DMS153 (cell line): ENCODE data around the gene CCBE1.

ENCODE experiments used
- DNase-seq: peaks from one replicate; lab custom pipeline; 2025; lab: John Stamatoyannopoulos, UW

CCBE1 gene

DNA sequence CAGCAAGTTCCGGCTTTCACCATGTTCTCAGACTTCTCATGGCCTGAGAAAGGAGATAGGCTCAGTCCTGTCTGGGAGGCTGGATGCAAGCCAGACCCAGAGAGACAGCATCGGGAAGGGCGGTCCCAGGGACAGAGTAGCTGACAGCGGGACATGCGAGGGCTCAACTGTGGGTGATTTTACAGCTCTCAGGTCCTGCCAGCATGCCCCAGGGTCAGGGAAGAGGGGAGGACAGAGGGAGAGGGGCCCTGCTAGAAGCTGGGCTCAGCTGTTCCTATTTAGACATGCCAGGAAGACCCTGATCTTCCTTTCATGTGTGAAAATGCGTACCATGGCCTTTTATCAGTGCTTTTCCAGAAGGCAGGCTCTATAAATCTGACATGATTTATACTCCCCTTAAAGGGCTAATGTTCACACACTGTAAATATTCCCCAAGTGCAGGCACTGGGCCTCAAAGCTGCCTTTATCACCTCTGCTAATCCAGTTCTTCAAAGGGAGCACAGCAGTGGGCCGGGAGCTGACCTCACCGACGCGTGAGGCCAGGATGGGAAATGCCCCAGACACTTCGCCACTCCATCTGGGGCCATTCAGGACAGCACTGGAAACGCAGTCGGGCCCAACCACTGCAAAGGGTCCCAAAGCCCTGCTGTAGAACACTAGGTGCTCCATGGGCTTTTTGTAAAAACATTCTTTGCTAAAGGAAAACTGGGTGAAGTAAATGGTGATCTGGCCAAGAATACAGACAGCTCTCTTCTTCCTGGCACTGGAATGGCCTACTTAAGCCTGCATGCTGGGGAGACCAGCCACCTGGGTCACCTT lies 242.1 kb downstream of the CCBE1 start:
- peak; percentile 26 for DNase-seq

DNA sequence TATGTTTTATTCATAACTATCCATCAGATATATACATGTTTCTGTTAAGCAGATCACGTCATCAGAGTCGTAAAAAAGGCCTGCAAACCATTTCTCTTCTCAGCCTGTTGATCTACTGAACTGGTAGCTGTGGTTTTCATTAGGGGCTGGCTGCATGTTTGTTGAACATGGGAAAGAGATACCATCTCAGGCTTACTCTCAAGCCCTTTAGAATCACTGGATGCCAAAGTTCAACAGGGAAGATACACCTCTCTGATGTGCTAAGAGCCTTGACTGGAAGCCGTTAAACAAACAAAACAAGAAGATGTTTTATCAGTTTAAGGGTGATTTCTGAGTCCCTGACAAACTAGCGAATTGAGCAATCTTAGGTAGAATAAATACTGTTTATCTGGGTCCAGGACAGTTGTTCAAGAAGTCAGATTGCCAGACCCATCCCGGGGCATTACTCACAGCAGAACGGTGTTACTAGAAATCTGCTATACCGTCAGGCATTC lies 243.7 kb downstream of the CCBE1 start:
- no peak for DNase-seq

DNA sequence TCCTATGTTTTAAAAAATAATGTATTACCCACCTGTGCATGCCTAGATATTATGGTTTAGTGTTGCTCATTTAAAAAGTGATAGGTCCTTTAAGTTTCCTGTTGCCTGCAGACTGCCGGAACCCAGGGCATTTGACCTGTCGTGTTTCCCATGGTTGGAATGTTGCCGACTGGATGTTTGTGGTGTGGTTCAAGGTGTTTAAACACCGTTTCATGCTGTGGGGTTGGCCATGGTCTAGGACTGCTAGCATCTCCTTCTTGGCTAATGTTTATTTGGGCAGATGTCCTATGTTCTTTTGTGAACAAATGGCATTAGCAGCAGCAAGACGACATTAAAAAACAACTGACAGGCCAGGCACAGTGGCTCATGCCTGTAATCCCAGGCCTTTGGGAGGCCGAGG lies 245.3 kb downstream of the CCBE1 start:
- DNase-seq: no peak

DNA sequence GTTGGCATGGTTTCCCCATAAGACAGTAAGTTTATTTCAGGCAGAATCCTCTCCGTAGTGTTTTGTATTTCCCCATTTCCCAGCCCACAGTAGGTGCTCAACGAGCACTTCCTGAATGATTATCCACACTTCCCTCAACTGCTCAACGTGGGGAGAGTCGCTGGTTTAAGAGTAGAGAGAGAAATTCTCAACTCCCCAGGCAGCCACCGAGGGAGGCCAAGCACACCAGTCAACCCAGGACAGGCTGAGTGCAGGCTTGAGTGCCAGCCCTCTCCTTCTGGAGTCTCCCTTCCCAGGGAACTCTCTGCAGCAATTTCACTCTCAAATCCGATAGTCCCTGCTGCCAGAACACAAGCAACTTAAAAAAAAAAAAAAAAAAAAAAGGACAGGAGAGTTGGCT lies 246.2 kb downstream of the CCBE1 start:
- DNase-seq: no peak

DNA sequence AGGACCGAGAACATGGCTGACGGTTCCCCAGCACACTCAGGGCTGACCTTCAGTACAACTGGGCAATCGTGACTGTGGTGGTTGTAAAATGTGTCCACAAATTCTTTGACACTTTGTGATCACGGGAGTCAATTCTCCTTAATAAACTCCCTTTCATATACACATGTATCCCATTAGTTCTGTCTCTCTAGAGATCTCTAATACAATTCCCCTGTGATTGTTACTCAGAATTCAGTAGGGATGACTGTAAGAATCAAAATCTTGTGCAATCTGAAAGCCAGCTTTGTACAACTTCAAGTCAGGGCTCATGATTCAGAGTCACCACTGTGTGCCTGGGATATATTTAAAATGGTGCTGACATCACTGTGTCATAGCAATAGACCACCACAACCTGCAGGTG lies 248.7 kb downstream of the CCBE1 start:
- no peak for DNase-seq

DNA sequence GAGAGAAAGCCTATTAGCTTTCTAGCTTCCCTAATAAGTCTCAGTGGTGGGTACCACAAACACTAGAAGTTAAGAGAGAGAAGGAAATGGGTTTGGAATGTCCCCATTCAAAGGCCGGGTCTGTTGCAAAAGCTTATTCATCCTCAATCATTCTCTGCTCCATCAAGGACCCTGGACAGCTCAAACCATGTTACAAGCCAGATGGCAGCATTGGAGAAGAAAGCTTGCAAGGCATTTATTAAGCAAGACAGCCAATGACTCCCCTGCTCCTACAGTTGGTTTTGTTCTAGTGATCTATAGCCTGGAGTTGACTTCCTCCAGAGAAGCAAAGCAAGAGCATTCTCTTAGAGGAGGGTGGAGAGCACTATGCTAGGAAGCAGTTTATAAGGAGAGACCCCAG lies 251.2 kb downstream of the CCBE1 start:
- DNase-seq: no peak

DNA sequence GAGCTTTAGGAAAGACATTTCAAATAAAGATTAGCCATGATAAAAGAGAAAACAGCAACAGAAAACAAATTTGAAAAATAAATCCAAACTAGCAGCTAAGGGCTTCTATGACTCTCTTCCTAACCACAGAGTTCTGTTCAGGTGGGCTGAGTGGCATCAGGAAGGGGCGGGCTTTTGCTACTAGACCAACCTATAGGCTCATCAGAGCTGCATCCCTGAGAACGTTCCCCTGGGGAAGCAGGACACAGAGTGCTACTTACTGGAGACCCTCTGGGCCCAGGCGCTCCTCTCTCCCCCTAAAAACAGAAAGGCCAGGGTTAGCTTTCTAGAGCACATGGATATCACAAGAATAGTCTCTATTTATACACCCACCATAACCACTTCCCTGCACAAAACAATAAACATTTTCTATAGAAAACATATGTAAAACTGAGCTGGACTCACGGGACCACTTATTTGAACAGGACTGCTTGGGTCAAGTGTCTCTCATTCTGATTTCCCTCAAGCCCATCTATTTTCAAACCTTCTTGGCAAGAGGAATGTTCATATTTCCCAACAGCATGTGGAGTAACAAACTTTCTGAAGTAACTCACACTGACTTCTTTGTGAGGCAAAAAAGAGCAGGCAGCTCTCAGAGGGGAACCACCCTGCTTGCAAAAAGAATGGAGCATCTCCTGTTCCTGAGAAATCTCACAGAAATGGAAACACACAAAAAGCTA lies 259.2 kb downstream of the CCBE1 start:
- DNase-seq: no peak

DNA sequence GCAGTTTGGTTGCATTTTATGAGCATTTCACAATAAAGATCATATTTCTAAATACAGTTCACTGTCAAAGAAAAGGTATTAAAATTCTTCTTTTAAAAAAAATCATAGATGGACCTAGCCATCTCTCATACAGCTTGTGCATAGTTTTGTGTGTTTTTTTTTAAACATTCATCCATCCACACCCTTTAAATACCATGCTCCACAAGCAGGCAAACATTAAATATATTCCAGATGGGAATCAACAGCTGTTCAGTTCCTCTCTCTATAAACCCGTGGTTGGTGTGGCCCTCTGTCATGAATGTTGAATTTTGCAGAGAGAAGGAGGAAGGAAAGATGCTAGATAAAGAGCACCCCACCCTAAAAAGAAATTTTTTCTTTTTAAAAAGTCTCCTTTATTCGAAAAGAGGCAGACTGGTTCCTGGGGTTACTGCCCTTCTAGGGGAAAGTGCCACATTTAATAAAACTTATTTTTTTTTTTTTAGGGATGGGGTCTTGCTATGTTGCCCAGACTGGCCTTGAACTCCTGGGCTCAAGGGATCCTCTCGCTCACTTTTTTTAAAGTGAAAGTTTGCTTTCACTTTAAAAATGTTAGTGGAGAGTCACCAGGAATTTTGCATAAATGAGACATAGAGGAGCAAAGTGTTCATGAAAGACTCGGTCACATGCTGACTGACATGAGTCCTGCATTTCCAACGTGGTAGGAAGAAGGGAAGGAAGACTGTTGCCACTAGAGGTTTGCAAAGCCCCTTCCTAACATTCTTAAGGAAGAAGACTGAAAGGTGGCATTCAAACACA lies 264.2 kb downstream of the CCBE1 start:
- no peak for DNase-seq

DNA sequence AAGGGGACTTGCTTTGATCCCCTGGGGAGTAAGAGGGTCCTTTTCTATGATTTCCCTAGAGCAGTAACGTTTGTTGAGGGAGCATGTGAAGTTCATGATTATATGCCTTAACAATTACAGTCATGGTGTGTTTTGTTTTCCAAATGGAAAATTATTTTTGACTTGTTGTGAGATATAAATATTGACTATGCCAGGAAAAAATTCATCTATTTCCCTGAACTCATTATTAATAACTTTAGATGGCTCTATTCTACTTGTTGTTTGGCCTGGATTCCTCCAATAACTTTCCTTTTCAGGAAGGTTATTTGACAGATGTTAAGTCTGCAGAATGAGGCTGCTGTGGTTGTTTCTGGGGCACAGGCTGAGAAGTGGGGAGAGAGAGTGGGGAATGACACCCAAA lies 266.1 kb downstream of the CCBE1 start:
- DNase-seq: no peak

DNA sequence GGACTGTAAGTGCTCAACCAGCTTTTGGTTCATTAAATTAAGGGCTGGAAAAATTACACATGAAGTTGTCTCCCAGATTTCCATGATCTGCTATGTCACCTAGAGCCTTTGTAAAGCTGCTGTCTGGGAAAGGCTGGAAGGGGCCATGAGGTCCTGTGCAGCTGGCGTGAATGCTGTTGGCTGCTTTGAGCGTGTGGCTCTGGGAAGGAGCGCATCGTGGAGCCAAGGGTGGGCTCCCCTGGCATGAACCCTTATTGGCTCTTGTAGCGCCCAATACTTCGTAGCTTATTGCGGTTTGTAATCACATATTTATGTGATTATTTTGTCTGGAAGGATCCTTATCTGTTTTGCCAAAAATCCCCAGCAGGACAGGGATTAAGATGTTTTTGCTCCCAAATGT lies 267.6 kb downstream of the CCBE1 start:
- DNase-seq: no peak

DNA sequence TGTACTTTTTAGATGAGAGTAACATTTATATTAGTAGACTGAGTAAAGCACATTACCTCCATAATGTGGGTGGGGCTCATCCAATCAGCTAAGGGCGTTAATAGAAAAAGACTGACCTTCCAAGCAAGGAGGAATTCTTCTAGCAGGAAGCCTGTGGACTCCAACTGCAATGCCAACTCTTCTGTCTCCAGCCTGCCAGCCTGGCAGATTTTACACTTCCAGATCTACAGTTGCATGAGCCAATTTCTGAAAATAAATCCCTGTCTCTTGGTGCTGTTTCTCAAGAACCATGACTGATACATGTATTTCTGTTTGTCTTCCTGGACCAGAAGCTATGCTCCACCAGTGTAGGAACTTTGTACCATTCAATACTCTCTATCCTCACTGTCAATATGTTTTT lies 269.2 kb downstream of the CCBE1 start:
- DNase-seq: no peak

DNA sequence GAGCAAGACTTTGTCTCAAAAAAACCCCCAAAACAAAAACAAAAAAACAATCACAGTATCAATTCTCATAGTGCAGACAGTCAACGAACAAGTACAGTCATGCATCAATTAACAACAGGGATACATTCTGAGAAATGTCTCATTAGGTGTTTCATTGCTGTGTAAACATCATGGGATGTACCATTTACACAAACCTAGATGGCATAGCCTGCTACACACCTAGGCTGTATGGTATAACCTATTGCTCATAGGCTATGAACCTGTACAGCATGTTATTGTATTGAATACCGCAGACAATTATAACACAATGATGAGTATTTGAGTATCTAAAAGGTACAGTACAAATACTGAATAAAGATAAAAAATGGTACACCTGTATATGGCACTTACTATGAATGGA lies 270.4 kb downstream of the CCBE1 start:
- DNase-seq: peak; percentile 70

DNA sequence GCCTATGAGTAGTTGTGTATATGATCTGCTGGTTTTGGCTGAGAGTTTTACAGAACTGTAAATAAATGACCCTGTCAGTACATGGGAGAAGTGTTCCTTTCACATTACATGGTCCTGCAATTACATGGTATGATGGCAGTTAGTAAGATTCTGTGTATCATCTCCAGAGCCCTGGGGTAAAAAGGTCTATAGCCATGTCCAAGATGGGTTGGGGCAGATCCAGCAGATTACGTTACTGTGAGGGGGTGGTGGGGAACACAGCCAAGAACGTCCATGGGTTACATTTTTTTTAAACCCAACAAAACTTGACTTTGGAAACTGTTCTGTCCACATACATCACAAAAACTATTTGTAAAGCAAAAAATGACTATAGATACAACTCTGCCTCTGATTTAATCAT lies 274.0 kb downstream of the CCBE1 start:
- no peak for DNase-seq

DNA sequence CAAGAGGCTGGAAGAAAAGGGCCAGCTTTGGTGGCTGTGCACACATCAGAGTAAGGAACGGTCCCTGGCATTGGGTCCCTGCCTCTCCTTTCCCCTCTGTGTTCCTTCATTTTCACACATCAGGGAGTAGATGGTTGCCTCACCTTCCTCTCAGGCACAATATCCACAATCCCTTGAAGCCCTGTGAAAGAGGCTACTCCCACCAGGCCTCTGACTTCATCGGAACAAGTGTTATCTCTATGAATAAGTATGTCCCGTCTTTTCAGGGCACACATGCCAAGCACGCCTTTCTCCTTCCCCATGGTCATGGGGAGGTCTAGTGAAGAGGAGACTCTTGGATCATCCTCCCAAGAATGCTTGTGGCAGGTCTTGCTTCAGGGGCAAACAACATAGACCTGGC lies 277.0 kb downstream of the CCBE1 start:
- no peak for DNase-seq

DNA sequence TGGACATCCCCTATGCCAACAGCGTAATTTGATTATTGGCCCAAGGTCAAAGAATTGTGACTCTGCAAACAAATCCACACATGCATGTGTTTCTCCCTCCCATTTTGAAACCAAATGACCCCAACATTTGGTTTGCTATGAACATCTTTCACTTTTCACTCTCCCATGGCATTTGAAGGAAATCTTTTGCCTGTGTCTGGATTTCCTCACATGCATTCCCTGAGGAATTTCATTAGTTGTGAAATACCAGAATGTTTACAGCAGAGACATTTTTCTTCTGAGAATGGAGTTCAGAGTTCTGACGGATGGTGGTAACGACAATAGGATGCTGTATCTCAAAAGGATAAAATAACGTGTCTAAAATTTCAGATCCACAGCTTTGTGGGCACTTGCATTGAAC lies 277.8 kb downstream of the CCBE1 start:
- no peak for DNase-seq

DNA sequence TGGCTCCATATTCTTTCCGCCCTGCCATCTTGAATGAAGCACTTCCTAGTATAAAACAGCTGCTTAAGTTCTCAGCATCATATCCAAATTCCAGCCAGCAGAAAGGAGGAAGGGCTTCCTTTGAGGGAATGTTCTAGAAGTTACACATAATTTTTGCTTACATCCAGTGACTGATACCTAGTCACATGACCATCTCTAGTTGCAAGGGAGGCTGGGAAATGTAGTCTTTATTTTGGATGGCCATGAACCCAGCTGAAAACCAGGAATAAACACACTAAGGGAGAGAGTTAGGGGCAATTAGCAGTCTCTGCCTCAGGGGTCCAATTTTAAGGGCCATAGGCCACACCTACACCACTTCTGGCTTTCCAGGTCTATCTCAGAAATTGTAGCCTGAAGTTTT lies 280.4 kb downstream of the CCBE1 start:
- DNase-seq: no peak

DNA sequence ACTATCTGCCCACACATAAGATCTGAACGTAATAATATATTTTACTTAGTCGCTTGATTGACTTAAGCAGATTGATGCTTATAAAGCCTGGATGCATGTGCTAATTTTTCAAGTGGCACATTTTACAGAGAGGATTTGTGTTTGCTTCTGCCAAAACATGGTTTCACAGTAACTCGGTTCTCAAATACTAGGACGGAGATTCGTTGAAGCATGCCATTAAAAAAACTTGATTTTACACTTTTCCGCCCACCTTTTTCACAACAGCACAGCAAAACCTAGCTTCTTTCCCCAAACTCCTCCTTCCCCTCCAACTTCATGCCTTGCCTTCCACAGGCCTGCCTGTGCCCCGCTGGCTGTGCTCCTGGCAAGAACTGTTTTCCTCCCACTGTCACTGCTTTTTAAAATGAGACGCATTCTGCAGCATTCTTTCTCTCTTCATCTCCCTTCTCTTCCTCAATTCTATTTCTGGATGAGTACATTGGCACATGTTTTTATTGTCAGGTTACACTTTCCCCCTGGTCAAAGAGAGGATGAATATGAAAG lies 283.0 kb downstream of the CCBE1 start:
- no peak for DNase-seq

DNA sequence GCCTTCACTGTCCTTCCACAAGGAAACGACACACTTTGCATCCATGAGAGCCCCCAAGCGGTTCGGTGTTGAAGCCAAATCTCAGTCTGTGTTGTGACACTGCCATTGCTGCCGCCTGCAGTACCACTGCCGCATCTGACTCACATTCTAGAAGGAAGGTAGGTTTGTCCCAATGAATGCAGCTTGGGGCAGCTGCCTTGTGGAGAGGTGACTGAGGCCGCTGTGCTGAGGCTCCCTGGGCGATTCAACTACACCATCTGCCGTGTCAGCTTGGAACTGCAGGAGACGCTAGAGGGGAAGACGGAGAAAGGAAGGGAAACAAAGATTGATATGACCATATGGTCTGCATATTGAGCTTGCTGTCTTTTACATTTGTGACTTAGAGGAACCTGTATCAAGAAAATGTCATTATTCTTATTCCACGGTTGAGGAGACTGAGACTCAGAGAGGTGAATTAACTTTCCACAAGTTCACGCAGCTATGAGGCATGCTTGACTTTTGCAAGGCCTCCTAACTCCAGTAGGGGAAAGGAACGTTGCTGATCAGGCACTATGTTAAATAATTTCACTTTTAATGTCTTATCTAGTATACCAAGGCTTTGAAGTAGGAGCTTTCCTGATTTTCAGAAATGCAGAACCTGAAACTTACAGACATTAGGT lies 294.7 kb downstream of the CCBE1 start:
- peak; percentile 97 for DNase-seq

DNA sequence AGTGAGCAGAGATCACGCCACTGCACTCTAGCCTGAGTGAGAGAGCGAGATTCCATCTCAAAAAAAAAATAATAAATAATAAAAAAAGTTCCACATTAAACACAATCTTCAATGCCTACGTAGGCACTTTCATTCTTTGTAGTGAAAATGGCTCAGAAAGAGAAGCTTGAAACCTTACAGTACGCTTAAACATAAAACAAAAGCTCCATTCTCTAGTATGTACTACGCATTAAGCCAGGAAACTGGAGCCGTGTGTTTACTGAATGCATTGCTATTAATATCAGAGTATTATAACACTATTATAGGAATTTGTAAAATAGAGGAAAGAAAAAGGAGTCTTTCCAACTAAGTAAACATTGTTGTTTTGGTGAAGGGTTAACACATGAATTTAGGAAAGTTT lies 296.8 kb downstream of the CCBE1 start:
- DNase-seq: no peak

DNA sequence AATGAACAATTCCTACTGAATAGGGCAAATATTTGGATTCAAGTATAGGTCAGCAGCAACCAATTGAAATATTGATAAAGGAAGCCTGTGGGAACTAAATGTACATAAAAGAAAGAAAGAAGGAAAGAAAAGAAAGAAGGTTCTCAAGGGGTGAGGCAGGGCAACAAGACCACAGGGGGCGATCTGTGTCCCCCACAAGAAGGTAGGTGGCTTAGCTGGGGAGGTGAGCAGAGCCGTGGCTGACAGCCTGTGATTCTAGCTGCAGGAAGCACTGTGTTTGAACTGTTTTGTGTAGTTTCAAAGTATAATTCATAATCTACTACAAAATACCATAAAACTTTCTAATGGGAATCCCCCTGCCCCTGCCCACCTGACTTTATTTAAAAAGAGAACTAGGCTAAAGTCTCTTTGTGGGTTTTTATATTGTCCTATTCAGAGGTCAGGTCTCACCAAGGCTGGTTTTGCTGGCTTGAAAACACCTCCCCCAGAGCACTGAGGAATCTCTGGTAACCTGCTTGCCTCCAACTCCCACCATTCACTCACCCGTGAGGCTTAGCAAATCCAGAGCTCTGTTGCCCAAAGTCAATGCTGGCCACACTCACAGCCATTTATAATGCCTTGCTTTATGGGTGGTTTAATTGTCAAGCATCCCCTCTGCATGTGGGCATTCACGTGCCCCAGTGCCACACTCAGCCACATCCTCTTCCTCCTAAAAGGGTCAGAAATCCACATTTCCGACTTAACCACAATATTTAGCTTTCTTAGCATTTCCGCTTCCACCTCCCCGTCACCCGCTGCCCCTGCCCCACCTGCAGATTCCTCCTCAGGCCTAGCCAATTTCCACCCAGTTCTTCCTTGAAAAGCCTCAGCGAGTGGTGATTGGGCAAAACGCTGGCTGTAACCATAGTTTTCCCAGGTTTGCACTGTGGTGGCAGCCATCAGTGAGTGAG lies 301.7 kb downstream of the CCBE1 start:
- no peak for DNase-seq

DNA sequence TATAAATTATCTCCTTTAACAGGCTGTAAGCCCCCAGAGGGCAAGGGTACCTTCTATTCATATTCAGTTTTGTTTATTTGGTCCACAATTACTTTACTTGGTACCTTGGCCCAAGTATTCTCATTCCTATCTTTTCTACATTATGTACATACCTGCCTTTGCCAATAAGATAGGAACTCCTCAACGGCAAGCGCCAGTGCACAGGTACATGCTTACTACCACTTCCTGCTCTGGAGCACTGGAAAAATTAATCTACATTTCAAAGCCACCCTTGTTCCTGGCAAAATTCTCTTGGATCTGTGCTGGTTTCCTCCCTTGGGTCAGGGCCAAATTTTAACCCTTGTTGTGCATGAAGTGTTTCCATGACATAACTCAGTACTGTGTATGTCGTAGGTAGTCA lies 303.8 kb downstream of the CCBE1 start:
- no peak for DNase-seq
